M059J (cell line): ENCODE measurements around the gene CD7. TPM values are rescaled to one million over a fixed set of nuclear protein-coding genes. Genes with fewer than 3 reads are reported as not detected.

Experiments used
- DNase-seq: peaks from one replicate; pipeline ENCODE4 v3.0.0-alpha.2; 2012; ENCODE audit warnings: low read depth
- total RNA-seq: library from RNA; depleted of rRNA; stranded (reverse); fragments of >200 nt; shearing (Covaris generic); gene quantifications from 2 replicates; pipeline ENCODE4 v1.2.3, GENCODE V29; 2014

Gene CD7
- total RNA-seq, 1 experiment from 2014 or later = not detected

- DNase-seq = no peak
These were observed 2.4 kb downstream of the CD7 start for GRCh38 chr17:82314727-82315605.

GRCh38 chr17:82314012-82314726, 3.2 kb downstream of the CD7 start:
- DNase-seq = no peak

- DNase-seq = no peak
These were observed 4.0 kb downstream of the CD7 start for GRCh38 chr17:82313195-82314011.

- no peak for DNase-seq
These were observed 5.4 kb downstream of the CD7 start for GRCh38 chr17:82311971-82312370.

- DNase-seq = no peak
These were observed 6.5 kb downstream of the CD7 start for GRCh38 chr17:82310877-82311276.

GRCh38 chr17:82309656-82310570, 7.5 kb downstream of the CD7 start:
- DNase-seq = no peak

- DNase-seq = no peak
These were observed 11.6 kb downstream of the CD7 start for GRCh38 chr17:82305727-82306300.

GRCh38 chr17:82304826-82305726, 12.3 kb downstream of the CD7 start:
- no peak for DNase-seq

GRCh38 chr17:82303944-82304808, 13.2 kb downstream of the CD7 start:
- DNase-seq = no peak

GRCh38 chr17:82302991-82303943, 14.1 kb downstream of the CD7 start:
- no peak for DNase-seq

- DNase-seq = no peak
These were observed 14.8 kb downstream of the CD7 start for GRCh38 chr17:82302568-82302963.

- DNase-seq = no peak
These were observed 15.4 kb downstream of the CD7 start for GRCh38 chr17:82301916-82302567.

GRCh38 chr17:82301300-82301915, 16.0 kb downstream of the CD7 start:
- DNase-seq = no peak

- DNase-seq = no peak
These were observed 16.6 kb downstream of the CD7 start for GRCh38 chr17:82300707-82301270.

GRCh38 chr17:82300228-82300627, 17.2 kb downstream of the CD7 start:
- DNase-seq = no peak

GRCh38 chr17:82299452-82299851, 18.0 kb downstream of the CD7 start:
- no peak for DNase-seq
